ENCODE results near the gene LEMD1. TPM values are rescaled to one million over a fixed set of nuclear protein-coding genes. Genes with fewer than 3 reads are reported as not detected.

Gene LEMD1
- total and polyA plus RNA-seq, 10 donors, result not detected

DNA sequence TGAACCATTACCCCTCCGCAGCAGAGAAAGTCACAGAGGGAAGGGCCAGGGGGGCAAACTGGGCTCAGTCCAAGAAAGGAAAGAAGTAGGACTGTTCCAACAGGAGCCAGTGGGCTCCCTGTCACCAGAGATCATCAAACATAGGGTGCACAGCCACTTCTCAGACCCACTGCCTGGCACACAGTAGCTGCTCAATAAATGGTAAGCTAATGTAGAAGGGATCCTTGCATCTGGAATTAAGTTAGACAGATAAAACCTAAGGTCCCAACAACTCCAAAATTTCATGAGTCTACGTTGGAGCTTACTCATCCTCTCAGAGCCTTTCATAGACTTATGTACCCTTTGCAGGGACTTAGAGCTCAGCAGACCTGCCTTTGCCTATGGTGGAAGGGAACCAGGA, 30.5 kb upstream of the LEMD1 start:
- Histone ChIP-seq H3K36me3 (no peaks in the 10 kb centered on the region), H3K27me3 (replicated peaks in 1 of 7) (peaks cover 3 to 87% (median 42%) of the 10 kb centered on the region in 7 donors), H3K4me3 (no peak overlapping the region), H3K27ac (no peak overlapping the region), H3K4me1 (peaks cover 16 to 51% (median 30%) of the 10 kb centered on the region in 6 donors), H3K9me3 (no peaks in the 10 kb centered on the region)
- intact Hi-C loops (cut with DNase I; ENCODE audit: low total_unique reads), result no loop called here
- no peak for DNase-seq
- TF ChIP-seq CTCF (IDR thresholded peaks at IDR 0.05 in 8 of 11, conservative IDR thresholded peaks at IDR 0.05 in 3 of 11) (no peak), POLR2AphosphoS5 (IDR thresholded peaks at IDR 0.05) (no peak), POLR2A (IDR thresholded peaks at IDR 0.05) (no peak)
- WGBS, 5 donors, result 65 to 77% (median 69%) methylated on average over 2 of the region's 2 CpGs

DNA sequence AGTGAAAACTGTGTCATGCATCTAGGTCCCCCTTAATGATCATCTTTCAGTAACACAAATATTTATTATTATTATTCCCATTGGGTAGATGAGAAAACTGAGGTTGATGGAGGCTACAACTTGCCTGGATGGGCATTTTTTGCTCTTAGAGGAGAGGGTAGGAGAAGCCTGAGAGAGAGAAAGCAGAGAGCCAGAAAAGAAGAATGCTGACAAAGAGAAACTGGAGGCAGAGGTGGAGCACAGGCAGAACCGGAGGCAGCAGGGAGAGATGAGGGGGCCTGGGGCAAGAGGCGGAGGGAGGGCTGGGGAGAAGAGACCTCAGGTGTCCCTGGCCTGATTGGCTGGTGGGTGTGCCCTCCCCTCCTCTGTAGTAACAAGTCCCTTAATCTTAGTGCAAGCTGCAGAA, 29.9 kb upstream of the LEMD1 start:
- no peaks in the 10 kb centered on the region for H3K9me3 ChIP-seq
- H3K27me3 ChIP-seq (replicated peaks in 1 of 7), result peaks cover 3 to 83% (median 36%) of the 10 kb centered on the region in 7 donors
- peaks cover 15 to 47% (median 24%) of the 10 kb centered on the region in 6 donors for H3K4me1 ChIP-seq
- no peaks in the 10 kb centered on the region for H3K36me3 ChIP-seq
- intact Hi-C loops (cut with DNase I; ENCODE audit: low total_unique reads), result no loop called here
- no peak overlapping the region for H3K4me3 ChIP-seq
- 54 to 78% (median 70%) methylated on average over 2 of the region's 2 CpGs for WGBS, 5 donors
- DNase-seq, result no peak
- H3K27ac ChIP-seq, result no peak overlapping the region
- no peak for TF ChIP-seq POLR2AphosphoS5 (IDR thresholded peaks at IDR 0.05)

GRCh38 chr1:205451202-205451601, 29.3 kb upstream of the LEMD1 start:
- intact Hi-C loops (cut with DNase I; ENCODE audit: low total_unique reads), result no loop called here
- H3K9me3 ChIP-seq, result no peaks in the 10 kb centered on the region
- no peak for TF ChIP-seq CTCF (IDR thresholded peaks at IDR 0.05 in 8 of 11, conservative IDR thresholded peaks at IDR 0.05 in 3 of 11)
- TF ChIP-seq POLR2A (IDR thresholded peaks at IDR 0.05), result no peak
- TF ChIP-seq POLR2AphosphoS5 (IDR thresholded peaks at IDR 0.05), result no peak
- H3K4me1 ChIP-seq, result peaks cover 10 to 41% (median 18%) of the 10 kb centered on the region in 6 donors
- no peak for DNase-seq
- 63 to 80% (median 67%) methylated on average over 5 of the region's 5 CpGs for WGBS, 5 donors
- no peaks in the 10 kb centered on the region for H3K36me3 ChIP-seq
- H3K27me3 ChIP-seq (replicated peaks in 1 of 7), result peaks cover 3 to 83% (median 31%) of the 10 kb centered on the region in 7 donors
- H3K27ac ChIP-seq, result no peak overlapping the region
- no peak overlapping the region for H3K4me3 ChIP-seq

DNA sequence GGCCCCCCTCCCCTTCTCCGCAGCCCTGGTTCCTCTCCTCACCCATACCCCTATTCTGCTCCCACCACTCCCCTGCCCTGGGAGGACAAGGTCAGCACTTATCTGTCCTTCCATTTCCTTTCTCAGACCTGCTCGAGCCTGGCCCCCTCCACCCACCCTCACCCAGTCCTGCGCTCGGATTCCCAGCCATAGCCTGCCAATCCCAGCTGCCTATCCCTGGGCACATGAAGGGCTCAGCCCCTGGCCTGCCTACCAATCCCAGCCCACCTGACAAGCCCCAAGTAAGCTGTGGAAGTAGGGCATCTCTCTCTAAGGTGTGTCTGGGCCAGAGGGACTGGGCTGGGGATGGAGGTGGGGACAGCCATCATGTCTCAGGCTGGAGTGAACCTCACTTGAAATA, 28.6 kb upstream of the LEMD1 start:
- Histone ChIP-seq H3K9me3 (no peaks in the 10 kb centered on the region), H3K27me3 (replicated peaks in 1 of 7) (peaks cover 3 to 80% (median 23%) of the 10 kb centered on the region in 7 donors), H3K4me3 (no peak overlapping the region), H3K4me1 (peaks cover 2 to 33% (median 11%) of the 10 kb centered on the region in 6 donors), H3K36me3 (no peaks in the 10 kb centered on the region), H3K27ac (no peak overlapping the region)
- WGBS, 5 donors, result 45 to 69% (median 62%) methylated on average over 4 of the region's 4 CpGs
- TF ChIP-seq POLR2AphosphoS5 (IDR thresholded peaks at IDR 0.05) (no peak), CTCF (IDR thresholded peaks at IDR 0.05 in 8 of 11, conservative IDR thresholded peaks at IDR 0.05 in 3 of 11) (no peak), POLR2A (IDR thresholded peaks at IDR 0.05) (no peak)
- no peak for DNase-seq
- intact Hi-C loops (cut with DNase I; ENCODE audit: low total_unique reads), result no loop called here

All from spleen (tissue), 11 donors.